WTC11 (cell line): ENCODE measurements around the gene WWOX.

Experiments used
- CREB1 ChIP-seq: sonication (generic); formaldehyde crosslinking; IDR thresholded peaks from 2 replicates; pipeline ENCODE4 v1.8.0; 2023; ENCODE audit warnings: mild to moderate bottlenecking, missing genetic modification reagents
- CTCF ChIP-seq: fragments of 200-600 bp; IDR thresholded peaks from 2 replicates; pipeline ENCODE4 v1.8.0; 2022; ENCODE audit warnings: antibody characterized with exemption
- NR2C2 ChIP-seq: sonication (generic); formaldehyde crosslinking; IDR thresholded peaks from 2 replicates; pipeline ENCODE4 v1.8.0; 2022; ENCODE audit warnings: mild to moderate bottlenecking, missing genetic modification reagents
- PRDM15 ChIP-seq: sonication (generic); formaldehyde crosslinking; IDR thresholded peaks from 2 replicates; pipeline ENCODE4 v1.8.0; 2022; ENCODE audit warnings: missing genetic modification reagents
- USF2 ChIP-seq: sonication (generic); formaldehyde crosslinking; IDR thresholded peaks from 2 replicates; pipeline ENCODE4 v1.8.1; 2023; ENCODE audit warnings: mild to moderate bottlenecking, missing genetic modification reagents, moderate library complexity
- ZBTB21 ChIP-seq: sonication (generic); formaldehyde crosslinking; IDR thresholded peaks from 2 replicates; pipeline ENCODE4 v1.8.1; 2023; ENCODE audit warnings: mild to moderate bottlenecking, missing genetic modification reagents, borderline replicate concordance
- ZNF232 ChIP-seq: sonication (generic); formaldehyde crosslinking; IDR thresholded peaks from 2 replicates; pipeline ENCODE4 v1.8.0; 2022; ENCODE audit warnings: mild to moderate bottlenecking, missing genetic modification reagents

- TF ChIP-seq NR2C2 (CRISPR knock-in tag): no peak
- no peak for TF ChIP-seq PRDM15 (CRISPR knock-in tag)
- no peak for TF ChIP-seq CREB1 (CRISPR knock-in tag)
- no peak for TF ChIP-seq ZBTB21
- TF ChIP-seq USF2 (CRISPR knock-in tag): no peak
- no peak for TF ChIP-seq CTCF
- no peak for TF ChIP-seq ZNF232 (CRISPR knock-in tag)
Observed at GRCh38 chr16:78659216-78659615, 559.8 kb downstream of the WWOX start.
